Thyroid gland (tissue), 4 donors: Measurements from ENCODE around the gene XKRX. TPM values are rescaled to one million over a fixed set of nuclear protein-coding genes. Genes with fewer than 3 reads are reported as not detected.

Experiments
- DNase-seq, 2 donors: peaks; one replicate each; pipeline ENCODE4 v3.0.0-alpha.2; 2019
- H3K27ac ChIP-seq, 3 donors: fragments of 200-600 bp; sonication (generic); 1 replicate in 2 of 3; 2 replicates in 1 of 3; pipeline ENCODE4 v1.5.1; 2016 to 2019; ENCODE audit warnings: mild to moderate bottlenecking in 1 of 3, moderate library complexity in 1 of 3
- H3K27me3 ChIP-seq: fragments of 200-600 bp; sonication (generic); one replicate; pipeline ENCODE4 v1.5.1; 2019
- H3K36me3 ChIP-seq, 2 donors: fragments of 200-600 bp; sonication (generic); one replicate each; pipeline ENCODE4 v1.5.1; 2016 to 2019
- H3K4me1 ChIP-seq, 2 donors: fragments of 200-600 bp; sonication (generic); one replicate each; pipeline ENCODE4 v1.5.1; 2017 to 2019
- H3K4me3 ChIP-seq, 3 donors: fragments of 200-600 bp; sonication (generic); replicated peaks in 1 of 3; 1 replicate in 2 of 3; 2 replicates in 1 of 3; pipeline ENCODE4 v1.5.1; 2016; ENCODE audit warnings: mild to moderate bottlenecking in 1 of 3
- H3K9me3 ChIP-seq: fragments of 200-600 bp; sonication (generic); one replicate; pipeline ENCODE4 v1.5.1; 2017
- CTCF ChIP-seq, 6 experiments: fragments of 200-600 bp in 3 of 6; fragments of 450-650 bp in 3 of 6; sonication (generic) in 3 of 6; IDR thresholded peaks; one replicate each; pipeline ENCODE4 v1.5.1; 2016 to 2019; ENCODE audit warnings: antibody characterized with exemption in 6 of 6, mild to moderate bottlenecking in 2 of 6, inconsistent platforms in 1 of 6, moderate library complexity in 1 of 6
- POLR2A ChIP-seq, 2 donors: fragments of 450-650 bp; IDR thresholded peaks; one replicate each; pipeline ENCODE4 v1.6.1; 2017; ENCODE audit warnings: antibody characterized with exemption in 2 of 2, mild to moderate bottlenecking in 2 of 2, moderate library complexity in 1 of 2
- WGBS, 2 donors: methylation state at CpG; one replicate each; pipeline ENCODE4 v1.1.5; 2017; 5-methylcytosine and 5-hydroxymethylcytosine counted together
- intact Hi-C: fragments of 100-400 bp; cut with DNase I; formaldehyde crosslinking; loops from one replicate; pipeline ENCODE4 v1.15.1; 2023
- total RNA-seq, 4 donors: library from RNA; depleted of rRNA; stranded (reverse); fragments of >200 nt; gene quantifications; one replicate each; pipeline ENCODE4 v1.2.3, GENCODE V29; 2016

The XKRX gene
- total RNA-seq, 4 donors from 2014 or later, result 0.33 to 3.3 (median 1.1) TPM

GRCh38 chrX:100864657-100865391 lies 63.9 kb downstream of the XKRX start:
- H3K36me3 ChIP-seq, result no peaks in the 10 kb centered on the region
- DNase-seq, result no peak
- no peak for TF ChIP-seq CTCF (IDR thresholded peaks at IDR 0.05)
- TF ChIP-seq POLR2A (IDR thresholded peaks at IDR 0.05), result no peak
- no peak overlapping the region for H3K27ac ChIP-seq
- no peak overlapping the region for H3K4me3 ChIP-seq
- no peaks in the 10 kb centered on the region for H3K27me3 ChIP-seq
- no peaks in the 10 kb centered on the region for H3K4me1 ChIP-seq
- 54 to 93% methylated on average over 1 to 2 of the region's 2 CpGs for WGBS, 2 donors
- H3K9me3 ChIP-seq, result no peaks in the 10 kb centered on the region
- intact Hi-C loops, result no loop called here

Other genes with a start within 250 kb of the XKRX start
- 10 to 100 TPM; 13.1 to 28.2 (median 23.2) TPM for gene SYTL4, start 196.8 kb downstream of the XKRX start, total RNA-seq
- 10 to 100 TPM in 3 of 4 donors, 1 to 10 TPM in 1; 6.2 to 13.8 (median 11.7) TPM for gene CSTF2, start 108.5 kb downstream of the XKRX start, total RNA-seq
- not detected for gene NOX1, start 54.6 kb downstream of the XKRX start, total RNA-seq
- gene ARL13A, start 40.8 kb upstream of the XKRX start, total RNA-seq, result not detected
- gene TRMT2B, start 123.2 kb upstream of the XKRX start, total RNA-seq, result 10 to 100 TPM; 26.2 to 32.8 (median 29.1) TPM
- 1 to 10 TPM in 3 of 4 donors, under 1 TPM in 1; 0.78 to 2.1 (median 1.3) TPM for gene TMEM35A, start 150.0 kb upstream of the XKRX start, total RNA-seq
- gene CENPI, start 169.3 kb upstream of the XKRX start, total RNA-seq, result under 1 TPM in 2 of 4 donors, not detected in 2; 0.17 to 0.78 TPM